HFFc6 (cell line): Measurements from ENCODE around the gene NRGN. TPM values are rescaled to one million over a fixed set of nuclear protein-coding genes. Genes with fewer than 3 reads are reported as not detected.

Experiments used
- DNase-seq: peaks from one replicate; pipeline ENCODE4 v3.0.0-alpha.2; 2018
- H3K27ac Mint-ChIP-seq: 2 replicates; pipeline ENCODE4 v1.8.0; 2020; ENCODE audit warnings: mild to moderate bottlenecking, mixed read lengths
- H3K27me3 Mint-ChIP-seq: 2 replicates; pipeline ENCODE4 v1.8.0; 2021; ENCODE audit warnings: mild to moderate bottlenecking, moderate library complexity, mixed read lengths; ENCODE audit not compliant: insufficient read depth
- H3K36me3 Mint-ChIP-seq: 2 replicates; pipeline ENCODE4 v1.8.0; 2021; ENCODE audit warnings: low read depth, mixed read lengths
- H3K4me1 Mint-ChIP-seq: 2 replicates; pipeline ENCODE4 v1.8.0; 2020; ENCODE audit warnings: low read depth, mixed read lengths
- H3K4me3 Mint-ChIP-seq: 2 replicates; pipeline ENCODE4 v1.8.0; 2020; ENCODE audit warnings: mild to moderate bottlenecking, moderate library complexity, mixed read lengths
- H3K9me3 Mint-ChIP-seq: 2 replicates; pipeline ENCODE4 v1.8.0; 2020; ENCODE audit warnings: mild to moderate bottlenecking, mixed read lengths
- total RNA-seq, 6 experiments: library from RNA; stranded (reverse); fragmentation: NEBNext Ultra II Directional; extraction: Animal tissue kit (Norgen Biotek cat#: 25700); gene quantifications; 2 replicates in 1 of 6; 3 replicates in 5 of 6; pipeline ENCODE4 v1.2.3, GENCODE V29; 2021
- TF ChIP-seq, protein P1 (sequence below): fragments of 200-600 bp; sonication (generic); IDR thresholded peaks from 2 replicates; pipeline ENCODE4 v1.5.0; 2021; ENCODE audit warnings: antibody characterized with exemption, mild to moderate bottlenecking

Gene NRGN
- total RNA-seq, 6 experiments from 2014 or later: 3.8 to 6.5 (median 5.4) TPM

DNA sequence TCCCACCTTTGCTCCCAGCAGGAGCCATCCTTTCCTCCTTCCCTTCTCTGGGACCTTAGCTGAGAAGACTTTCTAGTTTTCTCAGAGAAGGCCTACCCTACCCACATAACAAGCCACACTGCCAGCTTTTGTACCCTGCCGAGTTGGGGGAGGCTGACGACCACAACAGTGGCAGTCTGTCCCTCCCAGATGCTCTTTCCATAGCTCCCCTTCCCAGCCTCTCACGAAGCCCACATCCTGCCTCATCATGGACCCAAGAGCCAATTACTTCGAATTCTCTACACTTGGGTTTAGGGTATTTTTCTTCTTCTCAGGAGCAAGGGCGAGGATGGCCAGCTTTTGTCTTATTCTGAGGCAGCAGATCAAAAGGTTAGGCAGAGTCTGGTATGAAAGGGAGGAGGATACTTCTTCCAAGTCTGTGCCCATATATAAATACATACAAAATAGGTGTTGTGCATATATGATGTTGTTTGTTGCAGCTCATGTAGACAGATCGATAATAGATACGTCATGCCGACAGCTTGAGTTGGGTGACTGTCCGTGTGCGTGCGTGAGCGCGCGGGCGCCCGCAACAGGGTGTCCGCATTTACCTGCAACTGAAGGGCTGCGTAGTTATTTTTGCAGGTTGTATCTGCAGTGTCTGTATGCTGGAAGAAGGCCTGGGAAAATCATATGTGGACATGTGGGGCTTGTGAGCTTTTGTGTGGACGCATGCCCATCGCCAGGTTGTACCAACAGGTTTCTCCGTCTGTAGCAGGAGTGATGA lies 846 bp upstream of the NRGN start:
- Mint-ChIP-seq H3K27ac (peak overlapping the region; percentile 8; the same call in 1 of the 2 replicates), H3K4me3 (peak overlapping the region; percentile 85), H3K9me3 (no peaks in the 10 kb centered on the region), H3K27me3 (peaks cover 35% of the 10 kb centered on the region), H3K36me3 (no peaks in the 10 kb centered on the region), H3K4me1 (peaks cover 19% of the 10 kb centered on the region)
- no peak for DNase-seq
- TF ChIP-seq, protein P1, sequence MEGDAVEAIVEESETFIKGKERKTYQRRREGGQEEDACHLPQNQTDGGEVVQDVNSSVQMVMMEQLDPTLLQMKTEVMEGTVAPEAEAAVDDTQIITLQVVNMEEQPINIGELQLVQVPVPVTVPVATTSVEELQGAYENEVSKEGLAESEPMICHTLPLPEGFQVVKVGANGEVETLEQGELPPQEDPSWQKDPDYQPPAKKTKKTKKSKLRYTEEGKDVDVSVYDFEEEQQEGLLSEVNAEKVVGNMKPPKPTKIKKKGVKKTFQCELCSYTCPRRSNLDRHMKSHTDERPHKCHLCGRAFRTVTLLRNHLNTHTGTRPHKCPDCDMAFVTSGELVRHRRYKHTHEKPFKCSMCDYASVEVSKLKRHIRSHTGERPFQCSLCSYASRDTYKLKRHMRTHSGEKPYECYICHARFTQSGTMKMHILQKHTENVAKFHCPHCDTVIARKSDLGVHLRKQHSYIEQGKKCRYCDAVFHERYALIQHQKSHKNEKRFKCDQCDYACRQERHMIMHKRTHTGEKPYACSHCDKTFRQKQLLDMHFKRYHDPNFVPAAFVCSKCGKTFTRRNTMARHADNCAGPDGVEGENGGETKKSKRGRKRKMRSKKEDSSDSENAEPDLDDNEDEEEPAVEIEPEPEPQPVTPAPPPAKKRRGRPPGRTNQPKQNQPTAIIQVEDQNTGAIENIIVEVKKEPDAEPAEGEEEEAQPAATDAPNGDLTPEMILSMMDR: no peak

DNA sequence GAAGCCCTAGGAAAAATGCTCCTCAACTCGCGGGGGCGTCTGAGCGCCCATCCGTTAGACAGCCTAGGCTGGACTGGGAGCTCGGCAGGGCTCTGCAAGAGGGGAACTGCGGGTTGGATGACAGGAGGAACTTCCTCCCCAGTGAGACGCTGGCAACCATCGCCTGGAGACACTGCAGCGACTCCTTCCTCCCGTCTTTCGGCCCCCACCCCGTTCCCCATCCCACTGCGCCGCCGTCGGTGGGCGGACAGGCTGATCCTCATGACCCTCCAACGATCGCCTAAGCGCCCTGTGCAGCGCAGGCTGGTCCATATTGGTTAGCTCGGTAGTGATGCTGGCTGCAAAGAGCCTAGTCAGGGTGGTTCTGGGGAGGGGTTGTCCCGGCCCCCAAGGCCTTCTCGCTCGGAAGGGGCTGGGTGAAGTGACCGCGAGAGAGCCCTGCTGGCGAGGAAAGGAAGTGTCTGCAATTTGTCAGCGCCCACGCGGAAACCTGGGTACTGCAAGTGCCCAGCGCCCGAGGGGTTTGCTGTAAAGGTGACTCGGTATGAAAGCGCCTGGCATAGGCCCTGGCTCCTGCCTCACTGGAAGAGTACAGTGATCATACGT lies 638 bp downstream of the NRGN start:
- no peak for DNase-seq
- H3K4me1 Mint-ChIP-seq: peaks cover 19% of the 10 kb centered on the region
- H3K27me3 Mint-ChIP-seq: peaks cover 37% of the 10 kb centered on the region
- no peaks in the 10 kb centered on the region for H3K9me3 Mint-ChIP-seq
- no peak overlapping the region for H3K27ac Mint-ChIP-seq
- TF ChIP-seq, protein P1: peak; percentile 69
- H3K4me3 Mint-ChIP-seq: peak overlapping the region; percentile 85
- no peaks in the 10 kb centered on the region for H3K36me3 Mint-ChIP-seq

DNA sequence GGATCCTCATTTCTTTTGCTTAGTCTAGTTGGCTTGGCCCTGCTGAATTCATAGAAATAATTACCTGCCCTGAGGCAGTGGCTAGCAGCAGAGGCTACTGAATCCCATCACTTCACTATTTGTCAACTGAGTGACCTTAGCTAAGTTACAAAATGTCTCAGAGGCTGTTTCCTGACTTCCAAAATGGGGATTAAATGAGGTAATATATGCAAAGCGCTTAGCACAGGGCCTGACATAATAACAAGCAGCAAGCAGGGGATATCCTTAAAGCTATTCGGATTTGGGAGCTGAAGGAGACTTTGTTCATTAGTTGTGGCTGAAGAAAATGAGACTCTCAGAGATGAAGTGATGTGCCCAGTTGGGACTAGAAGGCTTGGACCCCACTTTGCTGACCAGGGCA lies 2.8 kb downstream of the NRGN start:
- DNase-seq: no peak
- no peak overlapping the region for H3K27ac Mint-ChIP-seq
- no peaks in the 10 kb centered on the region for H3K36me3 Mint-ChIP-seq
- H3K9me3 Mint-ChIP-seq: no peaks in the 10 kb centered on the region
- TF ChIP-seq, protein P1: no peak
- H3K27me3 Mint-ChIP-seq: peaks cover 29% of the 10 kb centered on the region
- peaks cover 34% of the 10 kb centered on the region for H3K4me1 Mint-ChIP-seq
- no peak overlapping the region for H3K4me3 Mint-ChIP-seq

DNA sequence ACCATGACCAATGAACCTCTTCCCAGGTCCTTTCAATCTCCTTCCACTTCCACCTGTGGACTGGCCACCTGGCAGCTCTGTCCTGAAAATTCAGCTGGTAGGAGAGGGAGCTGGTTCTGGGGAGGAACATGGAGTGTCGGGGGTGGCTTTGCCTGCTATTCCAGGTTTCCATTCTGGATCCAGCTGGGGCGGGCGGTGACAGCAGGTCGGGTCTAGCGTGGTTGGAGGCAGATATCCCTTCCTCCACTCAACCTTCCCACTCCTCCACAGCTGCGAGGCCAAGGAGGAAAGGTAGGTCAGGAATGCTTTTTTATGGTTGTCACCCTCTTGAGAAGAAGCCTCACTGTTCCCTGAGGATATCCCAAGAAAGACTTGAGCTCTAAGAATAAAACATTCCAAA lies 3.3 kb downstream of the NRGN start:
- Mint-ChIP-seq H3K4me1 (peaks cover 38% of the 10 kb centered on the region), H3K27me3 (peaks cover 29% of the 10 kb centered on the region), H3K36me3 (no peaks in the 10 kb centered on the region), H3K9me3 (no peaks in the 10 kb centered on the region), H3K27ac (no peak overlapping the region), H3K4me3 (no peak overlapping the region)
- TF ChIP-seq, protein P1: no peak
- no peak for DNase-seq

DNA sequence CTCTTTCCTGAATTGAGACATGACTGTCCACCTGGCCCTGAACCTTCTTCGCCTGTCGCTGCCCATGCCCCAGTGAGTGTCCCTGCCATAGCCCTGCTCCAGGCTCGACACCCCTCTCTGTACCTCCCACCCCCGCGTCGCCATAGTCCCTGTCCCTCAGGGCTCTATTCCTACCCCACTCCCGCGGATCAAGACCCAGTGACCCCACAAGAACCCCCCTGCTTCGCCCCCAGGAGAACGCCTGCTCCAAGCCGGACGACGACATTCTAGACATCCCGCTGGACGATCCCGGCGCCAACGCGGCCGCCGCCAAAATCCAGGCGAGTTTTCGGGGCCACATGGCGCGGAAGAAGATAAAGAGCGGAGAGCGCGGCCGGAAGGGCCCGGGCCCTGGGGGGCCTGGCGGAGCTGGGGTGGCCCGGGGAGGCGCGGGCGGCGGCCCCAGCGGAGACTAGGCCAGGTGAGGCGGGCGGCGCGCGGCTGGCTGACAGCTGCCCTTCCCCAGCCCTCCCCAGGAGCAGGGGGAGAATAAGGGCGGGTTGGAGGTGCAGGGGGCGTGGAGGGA lies 5.6 kb downstream of the NRGN start:
- TF ChIP-seq, protein P1: no peak
- no peak for DNase-seq
- peaks cover 40% of the 10 kb centered on the region for H3K4me1 Mint-ChIP-seq
- peak overlapping the region; percentile 60 for H3K4me3 Mint-ChIP-seq
- no peaks in the 10 kb centered on the region for H3K9me3 Mint-ChIP-seq
- peaks cover 22% of the 10 kb centered on the region for H3K27me3 Mint-ChIP-seq
- no peaks in the 10 kb centered on the region for H3K36me3 Mint-ChIP-seq
- H3K27ac Mint-ChIP-seq: no peak overlapping the region
